GM10248 (cell line): ENCODE measurements around the gene GABRP.
A peak's percentile ranks its signal among the peaks of the same experiment; 100 is the strongest.

Experiments used
- CTCF ChIA-PET: fragments of 300-600 bp; sonication (Branson Sonifier 250); formaldehyde crosslinking; extraction: SDS; loops from one replicate; lab custom pipeline; 2021; ENCODE audit warnings: antibody characterized with exemption; lab: Yijun Ruan, JAX
- POLR2A ChIA-PET: fragments of 350-650 bp; sonication (Branson Sonifier 250); formaldehyde crosslinking; extraction: SDS; loops from one replicate; lab custom pipeline; 2020; ENCODE audit warnings: antibody characterized with exemption; lab: Yijun Ruan, JAX
- DNase-seq: peaks from one replicate; pipeline ENCODE4 v3.0.0; 2012; ENCODE audit errors: extremely low spot score
- TF ChIP-seq, protein P1 (sequence below): IDR thresholded peaks from 2 replicates; pipeline ENCODE4 v1.5.1; 2012; ENCODE audit warnings: mild to moderate bottlenecking, low read depth; ENCODE audit errors: extremely low read depth, missing control alignments, control extremely low read depth

The GABRP gene

DNA sequence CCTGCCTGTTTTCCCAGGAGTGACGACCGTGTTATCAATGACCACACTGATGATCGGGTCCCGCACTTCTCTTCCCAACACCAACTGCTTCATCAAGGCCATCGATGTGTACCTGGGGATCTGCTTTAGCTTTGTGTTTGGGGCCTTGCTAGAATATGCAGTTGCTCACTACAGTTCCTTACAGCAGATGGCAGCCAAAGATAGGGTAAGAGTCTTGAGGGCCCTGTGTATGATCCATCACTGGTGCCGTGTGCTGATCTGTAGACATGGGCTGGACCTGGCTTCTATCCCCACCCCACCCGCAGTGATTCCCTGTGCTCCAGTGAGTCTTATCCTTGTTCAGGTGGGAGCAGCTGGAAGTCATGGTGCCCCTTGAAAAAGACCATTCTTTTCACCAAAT lies 26.0 kb downstream of the GABRP start:
- POLR2A ChIA-PET = no interaction called here
- DNase-seq = peak; percentile 34
- CTCF ChIA-PET = no interaction called here
- TF ChIP-seq, protein P1, sequence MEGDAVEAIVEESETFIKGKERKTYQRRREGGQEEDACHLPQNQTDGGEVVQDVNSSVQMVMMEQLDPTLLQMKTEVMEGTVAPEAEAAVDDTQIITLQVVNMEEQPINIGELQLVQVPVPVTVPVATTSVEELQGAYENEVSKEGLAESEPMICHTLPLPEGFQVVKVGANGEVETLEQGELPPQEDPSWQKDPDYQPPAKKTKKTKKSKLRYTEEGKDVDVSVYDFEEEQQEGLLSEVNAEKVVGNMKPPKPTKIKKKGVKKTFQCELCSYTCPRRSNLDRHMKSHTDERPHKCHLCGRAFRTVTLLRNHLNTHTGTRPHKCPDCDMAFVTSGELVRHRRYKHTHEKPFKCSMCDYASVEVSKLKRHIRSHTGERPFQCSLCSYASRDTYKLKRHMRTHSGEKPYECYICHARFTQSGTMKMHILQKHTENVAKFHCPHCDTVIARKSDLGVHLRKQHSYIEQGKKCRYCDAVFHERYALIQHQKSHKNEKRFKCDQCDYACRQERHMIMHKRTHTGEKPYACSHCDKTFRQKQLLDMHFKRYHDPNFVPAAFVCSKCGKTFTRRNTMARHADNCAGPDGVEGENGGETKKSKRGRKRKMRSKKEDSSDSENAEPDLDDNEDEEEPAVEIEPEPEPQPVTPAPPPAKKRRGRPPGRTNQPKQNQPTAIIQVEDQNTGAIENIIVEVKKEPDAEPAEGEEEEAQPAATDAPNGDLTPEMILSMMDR = peak; percentile 27

DNA sequence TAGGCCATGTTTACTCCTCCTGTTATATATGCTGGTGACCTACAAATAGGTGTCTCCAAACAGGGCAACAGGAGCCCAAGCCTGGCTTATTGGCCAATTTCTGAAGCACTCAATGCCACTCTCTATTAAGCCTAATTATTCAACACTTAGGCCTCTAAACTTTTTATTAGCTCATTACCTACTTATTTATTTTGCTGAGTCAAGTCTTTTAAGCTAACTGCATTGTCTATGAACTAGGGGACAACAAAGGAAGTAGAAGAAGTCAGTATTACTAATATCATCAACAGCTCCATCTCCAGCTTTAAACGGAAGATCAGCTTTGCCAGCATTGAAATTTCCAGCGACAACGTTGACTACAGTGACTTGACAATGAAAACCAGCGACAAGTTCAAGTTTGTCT lies 28.2 kb downstream of the GABRP start:
- ChIA-PET POLR2A (no interaction called here), CTCF (no interaction called here)
- no peak for DNase-seq
- TF ChIP-seq, protein P1 = no peak

DNA sequence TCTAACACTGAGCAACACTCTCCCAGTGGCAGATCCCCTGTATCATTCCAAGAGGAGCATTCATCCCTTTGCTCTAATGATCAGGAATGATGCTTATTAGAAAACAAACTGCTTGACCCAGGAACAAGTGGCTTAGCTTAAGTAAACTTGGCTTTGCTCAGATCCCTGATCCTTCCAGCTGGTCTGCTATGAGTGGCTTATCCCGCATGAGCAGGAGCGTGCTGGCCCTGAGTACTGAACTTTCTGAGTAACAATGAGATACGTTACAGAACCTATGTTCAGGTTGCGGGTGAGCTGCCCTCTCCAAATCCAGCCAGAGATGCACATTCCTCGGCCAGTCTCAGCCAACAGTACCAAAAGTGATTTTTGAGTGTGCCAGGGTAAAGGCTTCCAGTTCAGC lies 29.7 kb downstream of the GABRP start:
- POLR2A ChIA-PET = no interaction called here
- TF ChIP-seq, protein P1 = no peak
- CTCF ChIA-PET = no interaction called here
- no peak for DNase-seq

DNA sequence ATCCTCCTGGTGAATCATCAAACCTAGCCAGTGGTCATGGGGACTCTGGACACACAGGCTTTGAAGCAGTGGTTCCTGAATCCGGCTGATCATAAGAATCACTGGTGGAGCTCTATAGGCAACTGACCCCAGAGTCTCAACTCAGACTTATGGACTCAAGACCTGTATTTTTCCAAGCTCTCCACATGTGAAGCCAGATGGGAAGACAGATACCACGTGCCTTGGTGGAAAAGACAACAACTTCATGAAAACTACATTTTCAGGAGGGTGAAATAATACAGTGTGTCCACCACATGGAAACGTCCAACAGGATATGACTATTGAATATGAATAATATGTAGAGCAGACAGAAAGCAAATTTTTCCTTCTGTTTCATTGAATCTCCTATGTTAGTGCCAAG lies 33.7 kb downstream of the GABRP start:
- TF ChIP-seq, protein P1 = no peak
- ChIA-PET POLR2A (no interaction called here), CTCF (interaction anchor here (1.0 kb wide), 1 partner anchor 407 kb away, joined by 3 read pairs; no protein-coding TSS in a partner anchor)
- no peak for DNase-seq

DNA sequence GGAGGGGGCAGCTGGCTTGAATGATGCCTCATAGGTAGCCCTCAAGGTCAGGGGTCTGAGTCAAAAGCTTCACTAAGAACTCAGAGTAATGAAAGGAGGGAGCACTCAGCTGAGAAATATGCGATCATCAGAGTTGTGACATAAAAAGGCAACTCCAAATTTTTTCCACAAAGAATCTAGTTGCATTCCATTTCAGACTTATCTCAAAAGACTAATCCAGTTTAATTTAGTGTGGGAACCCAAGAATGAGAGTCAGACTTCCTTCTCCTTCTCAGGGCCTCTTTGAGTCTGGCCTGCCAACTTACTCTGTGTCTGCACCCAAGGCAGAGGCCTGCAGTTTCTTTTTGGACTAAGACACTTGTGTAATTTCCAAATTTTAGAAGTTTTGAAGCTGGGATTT lies 34.7 kb downstream of the GABRP start:
- TF ChIP-seq, protein P1 = no peak
- no peak for DNase-seq
- CTCF ChIA-PET = no interaction called here
- POLR2A ChIA-PET = no interaction called here

DNA sequence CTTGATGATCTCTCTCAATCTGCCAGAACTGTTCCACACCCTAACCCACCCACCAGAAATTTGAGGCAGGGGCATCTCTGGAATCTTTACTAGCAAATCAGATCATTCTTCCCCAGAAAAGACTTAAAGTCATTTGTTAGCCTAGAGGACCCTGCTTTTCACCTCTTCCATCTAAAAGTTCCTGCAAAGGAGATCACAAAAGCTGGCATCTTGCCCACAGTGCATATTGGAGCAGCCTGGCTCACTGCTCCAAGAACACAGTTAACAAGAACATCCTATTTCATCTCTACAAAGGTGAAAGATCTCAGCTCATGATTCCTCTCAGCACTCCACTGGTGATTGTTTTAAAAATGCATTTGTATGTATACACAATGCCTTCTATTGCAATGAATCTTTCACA lies 36.3 kb downstream of the GABRP start:
- DNase-seq = no peak
- CTCF ChIA-PET = interaction anchor here (1.0 kb wide), 1 partner anchor 13 kb away, joined by 3 read pairs; no protein-coding TSS in a partner anchor
- TF ChIP-seq, protein P1 = no peak
- POLR2A ChIA-PET = no interaction called here
